HepG2 (cell line): ENCODE results near the gene NDFIP2. TPM values are rescaled to one million over a fixed set of nuclear protein-coding genes. Genes with fewer than 3 reads are reported as not detected.

Source experiments
- ATAC-seq: fragments of 200-7000 bp; cut with Tn5 transposase; 3 replicates; pipeline ENCODE4 v1.9.1; 2020; ENCODE audit warnings: mild to moderate bottlenecking, moderate library complexity
- BruUV-seq: library from RNA; stranded (reverse); fragments of 400-500 nt; replicated peaks from 2 replicates; lab custom pipeline; 2021; lab: Mats Ljungman, UMichigan
- CTCF ChIA-PET: fragments of 300-600 bp; formaldehyde crosslinking; extraction: SDS; loops from one replicate; lab custom pipeline; 2021; ENCODE audit warnings: low total read pairs, inconsistent platforms, low intra/inter-chr PET ratio; lab: Yijun Ruan, JAX
- POLR2A ChIA-PET: fragments of 350-600 bp; sonication (Branson Sonifier 250); formaldehyde crosslinking; loops from one replicate; lab custom pipeline; 2020; ENCODE audit warnings: antibody characterized with exemption, inconsistent platforms; lab: Yijun Ruan, JAX
- DNase-seq: peaks from one replicate; pipeline ENCODE4 v3.0.0-alpha.2; 2015; ENCODE audit warnings: low spot score
- FAIRE-seq: peaks from 3 replicates; lab custom pipeline; 2011; peaks lifted over from hg19 to GRCh38; lab: Jason Lieb, UNC
- H2AFZ ChIP-seq: one replicate; pipeline ENCODE4 v1.6.1; 2011; ENCODE audit warnings: low read length, inconsistent platforms
- H3K27ac ChIP-seq: fragments of 300-600 bp; 3 replicates; pipeline ENCODE4 v1.8.0; 2011; ENCODE audit warnings: mixed run types, mild to moderate bottlenecking, mixed read lengths, low read length, inconsistent platforms; ENCODE audit not compliant: insufficient read depth; ENCODE audit errors: extremely low read length
- H3K27me3 ChIP-seq, 2 experiments: fragments of 200-600 bp in 1 of 2; 2 replicates in 1 of 2; 3 replicates in 1 of 2; pipeline versions ENCODE4 v1.6.0 to v1.8.0; 2011; ENCODE audit warnings: low read length in 2 of 2, mild to moderate bottlenecking in 2 of 2, moderate library complexity in 2 of 2, inconsistent platforms in 1 of 2; ENCODE audit not compliant: insufficient read depth in 2 of 2, control insufficient read depth in 1 of 2
- H3K36me3 ChIP-seq, 2 experiments: fragments of 200-600 bp in 1 of 2; replicated peaks in 1 of 2; 2 replicates in 1 of 2; 3 replicates in 1 of 2; pipeline versions ENCODE4 v1.5.1 to v1.8.0; 2011; ENCODE audit warnings: low read length in 2 of 2, inconsistent platforms in 1 of 2; ENCODE audit not compliant: insufficient read depth in 2 of 2, control insufficient read depth in 1 of 2
- H3K4me1 ChIP-seq: 2 replicates; pipeline ENCODE4 v1.5.1; 2012; ENCODE audit warnings: low read length, inconsistent platforms; ENCODE audit not compliant: insufficient read depth
- H3K4me2 ChIP-seq: 2 replicates; pipeline ENCODE4 v1.6.0; 2011; ENCODE audit warnings: low read depth, low read length, inconsistent platforms
- H3K4me3 ChIP-seq, 3 experiments: fragments of 200-600 bp in 1 of 3; sonication (generic), shearing (Covaris generic) in 1 of 3; replicated peaks in 1 of 3; 2 replicates each; pipeline ENCODE4 v1.5.1; 2011 to 2016; ENCODE audit warnings: low read length in 3 of 3, inconsistent platforms in 2 of 3, low read depth in 2 of 3, mild to moderate bottlenecking in 2 of 3, control low read depth in 1 of 3, mixed read lengths in 1 of 3; ENCODE audit not compliant: insufficient read depth in 1 of 3
- H3K79me2 ChIP-seq: one replicate; pipeline ENCODE4 v1.6.1; 2011; ENCODE audit warnings: low read length, inconsistent platforms; ENCODE audit not compliant: insufficient read depth
- H3K9ac ChIP-seq: 2 replicates; pipeline ENCODE4 v1.6.0; 2011; ENCODE audit warnings: mild to moderate bottlenecking, low read depth, low read length, inconsistent platforms; ENCODE audit not compliant: insufficient read depth
- H3K9me3 ChIP-seq: 2 replicates; pipeline ENCODE4 v1.5.1; 2012; ENCODE audit warnings: mild to moderate bottlenecking, low read length
- H4K20me1 ChIP-seq: 2 replicates; pipeline ENCODE4 v1.6.0; 2011; ENCODE audit warnings: inconsistent platforms, mild to moderate bottlenecking, low read length, moderate library complexity; ENCODE audit not compliant: insufficient read depth
- CBFB ChIP-seq: sonication (generic); formaldehyde crosslinking; IDR thresholded peaks from 2 replicates; pipeline ENCODE4 v1.4.0; 2020; ENCODE audit warnings: missing genetic modification reagents
- CENPT ChIP-seq: sonication (generic); formaldehyde crosslinking; IDR thresholded peaks from 2 replicates; pipeline ENCODE4 v1.8.0; 2022; ENCODE audit warnings: low read depth, mild to moderate bottlenecking, moderate library complexity, missing genetic modification reagents
- CERS6 ChIP-seq: sonication (generic); formaldehyde crosslinking; IDR thresholded peaks from 2 replicates; pipeline ENCODE4 v1.5.0; 2020; ENCODE audit warnings: missing genetic modification reagents
- HMGXB3 ChIP-seq: sonication (generic); formaldehyde crosslinking; IDR thresholded peaks from 2 replicates; pipeline ENCODE4 v1.4.0; 2020; ENCODE audit warnings: missing genetic modification reagents, borderline replicate concordance
- HNF1B ChIP-seq: sonication (generic); formaldehyde crosslinking; IDR thresholded peaks from 2 replicates; pipeline ENCODE4 v1.5.1; 2020; ENCODE audit warnings: mild to moderate bottlenecking, moderate library complexity, missing genetic modification reagents
- HNRNPL ChIP-seq: fragments of 200-400 bp; formaldehyde crosslinking; IDR thresholded peaks from 2 replicates; pipeline ENCODE4 v1.6.1; 2017; ENCODE audit warnings: mild to moderate bottlenecking, low read depth, low read length
- IKZF5 ChIP-seq: IDR thresholded peaks from 2 replicates; pipeline ENCODE4 v1.6.1; 2018; ENCODE audit warnings: missing genetic modification reagents, mild to moderate bottlenecking, missing compliant biosample characterization
- NCOA5 ChIP-seq: sonication (generic); formaldehyde crosslinking; IDR thresholded peaks from 2 replicates; pipeline ENCODE4 v1.4.0; 2020; ENCODE audit warnings: missing genetic modification reagents
- NFIB ChIP-seq: sonication (generic); formaldehyde crosslinking; IDR thresholded peaks from 2 replicates; pipeline ENCODE4 v1.9.0; 2021; ENCODE audit warnings: missing genetic modification reagents, mild to moderate bottlenecking, borderline replicate concordance
- SIX1 ChIP-seq: sonication (generic); formaldehyde crosslinking; IDR thresholded peaks from 2 replicates; pipeline ENCODE4 v1.4.0; 2020; ENCODE audit warnings: missing genetic modification reagents, borderline replicate concordance
- SIX4 ChIP-seq: sonication (generic); formaldehyde crosslinking; IDR thresholded peaks from 2 replicates; pipeline ENCODE4 v1.4.0; 2020; ENCODE audit warnings: missing genetic modification reagents
- ZNF572 ChIP-seq: sonication (generic); formaldehyde crosslinking; IDR thresholded peaks from 2 replicates; pipeline ENCODE4 v1.5.1; 2020; ENCODE audit warnings: mild to moderate bottlenecking, missing genetic modification reagents
- ZNF687 ChIP-seq: sonication (generic); formaldehyde crosslinking; IDR thresholded peaks from 2 replicates; pipeline ENCODE4 v1.5.1; 2020; ENCODE audit warnings: mild to moderate bottlenecking, missing genetic modification reagents, moderate library complexity
- WGBS: methylation state at CpG from one replicate; pipeline ENCODE4 v1.1.6; 2017; ENCODE audit warnings: low lambda C conversion rate; 5-methylcytosine and 5-hydroxymethylcytosine counted together
- in situ Hi-C: cut with HindIII; loops from 2 replicates; pipeline ENCODE4 v1.10.0; 2017; ENCODE audit warnings: low pct_unique_long_range_greater_than_20kb; ENCODE audit not compliant: extremely low pct_ligation_motif_present
- intact Hi-C: fragments of 100-400 bp; cut with micrococcal nuclease; formaldehyde crosslinking; loops from one replicate; pipeline ENCODE4 v1.10.0; 2022; ENCODE audit not compliant: unreplicated experiment
- polyA plus RNA-seq, 8 experiments: library from polyadenylated mRNA; depleted of rRNA in 3 of 8; stranded (reverse) in 7 of 8; unstranded in 1 of 8; fragments of >200 nt; fragmentation: Illumina TruSeq in 4 of 8; extraction: Trizol in 4 of 8; gene quantifications; 2 replicates each; pipeline versions ENCODE4 v1.2.1 to v1.2.3, GENCODE V29; 2011 to 2016; ENCODE audit warnings: low read depth in 4 of 8, missing spikeins in 1 of 8, mixed read lengths in 1 of 8; ENCODE audit not compliant: insufficient read depth in 1 of 8
- total RNA-seq, 5 experiments: library from RNA; depleted of rRNA; stranded (reverse); fragments of >200 nt; fragmentation: Illumina TruSeq; extraction: Trizol; gene quantifications; 2 replicates each; pipeline ENCODE4 v1.2.3, GENCODE V29; 2016; ENCODE audit warnings: low read depth in 1 of 5

The NDFIP2 gene
- total and polyA plus RNA-seq, 2 of the 13 experiments (the other 11 are each of a cell fraction or from before 2014, with no cell fraction given): 23.2 to 32.0 TPM

- ATAC-seq (peak; percentile 56), DNase-seq (no peak), FAIRE-seq (no peak)
- WGBS: 85% methylated on average over 9 of the region's 11 CpGs
- Histone ChIP-seq H3K9me3 (no peaks in the 10 kb centered on the region), H3K9ac (no peak overlapping the region), H4K20me1 (no peaks in the 10 kb centered on the region), H3K36me3 (no peaks in the 10 kb centered on the region), H2AFZ (no peak overlapping the region), H3K27me3 (no peaks in the 10 kb centered on the region), H3K79me2 (no peaks in the 10 kb centered on the region), H3K4me2 (no peak overlapping the region), H3K27ac (no peak overlapping the region), H3K4me3 (no peak overlapping the region), H3K4me1 (no peaks in the 10 kb centered on the region)
- BruUV-seq: no TSS peak
- intact Hi-C loops (no loop called here), in situ Hi-C loops (no loop called here)
- CTCF ChIA-PET: no interaction called here
- POLR2A ChIA-PET: no interaction called here
- TF ChIP-seq ZNF572 (CRISPR knock-in tag): no peak
- TF ChIP-seq CENPT (CRISPR knock-in tag): no peak
- TF ChIP-seq HMGXB3 (CRISPR knock-in tag): no peak
- TF ChIP-seq CBFB: no peak
- no peak for TF ChIP-seq CERS6 (CRISPR knock-in tag)
- TF ChIP-seq NFIB (CRISPR knock-in tag): no peak
- no peak for TF ChIP-seq SIX4 (CRISPR knock-in tag)
- TF ChIP-seq HNF1B: no peak
- no peak for TF ChIP-seq SIX1 (CRISPR knock-in tag)
- no peak for TF ChIP-seq ZNF687 (CRISPR knock-in tag)
- TF ChIP-seq NCOA5 (CRISPR knock-in tag): no peak
- TF ChIP-seq IKZF5 (CRISPR knock-in tag): no peak
- no peak for TF ChIP-seq HNRNPL
Measured at GRCh38 chr13:79432992-79433391, 48.0 kb upstream of the NDFIP2 start.
